K562 (cell line): ENCODE data around the gene MACF1.

Experiments used
- CTCF ChIP-seq, 3 experiments: IDR thresholded peaks in 2 of 3; conservative IDR thresholded peaks in 1 of 3; 2 replicates each; pipeline ENCODE4 v1.5.1; 2011 to 2012; ENCODE audit warnings: low read length in 3 of 3, mild to moderate bottlenecking in 3 of 3, control low read depth in 2 of 3, improper control_type of control experiment in 1 of 3, inconsistent platforms in 1 of 3, low read depth in 1 of 3, mixed read lengths in 1 of 3, moderate library complexity in 1 of 3; ENCODE audit not compliant: insufficient read depth in 2 of 3
- ELK1 ChIP-seq: sonication (generic); formaldehyde crosslinking; IDR thresholded peaks from 2 replicates; pipeline ENCODE4 v1.8.1; 2022; ENCODE audit warnings: missing genetic modification reagents
- POLR2A ChIP-seq: fragments of 450-650 bp; conservative IDR thresholded peaks from 2 replicates; pipeline ENCODE4 v1.6.1; 2016
- POLR2AphosphoS5 ChIP-seq: IDR thresholded peaks from 2 replicates; pipeline ENCODE4 v1.6.1; 2011; ENCODE audit warnings: mild to moderate bottlenecking, low read depth, low read length, moderate library complexity; ENCODE audit not compliant: control insufficient read depth, insufficient read depth
- RFX5 ChIP-seq: IDR thresholded peaks from 2 replicates; pipeline ENCODE4 v1.6.1; 2011; ENCODE audit warnings: low read depth, mild to moderate bottlenecking, improper control_type of control experiment, low read length
- SP1 ChIP-seq: sonication (generic); formaldehyde crosslinking; IDR thresholded peaks from 2 replicates; pipeline ENCODE4 v1.8.1; 2022; ENCODE audit warnings: mild to moderate bottlenecking, missing genetic modification reagents
- ZNF316 ChIP-seq: fragments of 450-650 bp; IDR thresholded peaks from 2 replicates; pipeline ENCODE4 v1.6.1; 2016

GRCh38 chr1:39522661-39523567 is 318.4 kb downstream of the MACF1 start:
- TF ChIP-seq CTCF (IDR thresholded peaks at IDR 0.05 in 2 of 3, conservative IDR thresholded peaks at IDR 0.05 in 1 of 3; ENCODE audit: insufficient read depth in 2 of 3, low read depth in 1 of 3, low read length in 3 of 3) (no peak), POLR2AphosphoS5 (no peak), SP1 (no peak), ZNF316 (no peak), POLR2A (no peak), RFX5 (no peak), ELK1 (CRISPR knock-in tag) (no peak)
